ENCODE results near the gene ATXN1. TPM values are rescaled to one million over a fixed set of nuclear protein-coding genes. Genes with fewer than 3 reads are reported as not detected.

The ATXN1 gene
- total RNA-seq, 2 donors from 2014 or later = 41.0 to 115 TPM

- Mint-ChIP-seq H3K4me3 (peak overlapping the region; percentile 66), H3K27ac (no peak overlapping the region), H3K9me3 (no peaks in the 10 kb centered on the region), H3K4me1 (peaks cover 30% of the 10 kb centered on the region), H3K36me3 (ENCODE audit: low read depth) (peaks cover 34% of the 10 kb centered on the region), H3K27me3 (no peaks in the 10 kb centered on the region)
- ATAC-seq (replicated peaks) = no peak
These were observed 160.6 kb downstream of the ATXN1 start for GRCh38 chr6:16600701-16601100.

GRCh38 chr6:16600026-16600425 is 161.2 kb downstream of the ATXN1 start:
- no peaks in the 10 kb centered on the region for H3K9me3 Mint-ChIP-seq
- no peak for ATAC-seq (replicated peaks)
- peaks cover 34% of the 10 kb centered on the region for H3K36me3 Mint-ChIP-seq (ENCODE audit: low read depth)
- peaks cover 30% of the 10 kb centered on the region for H3K4me1 Mint-ChIP-seq
- H3K27me3 Mint-ChIP-seq = no peaks in the 10 kb centered on the region
- no peak overlapping the region for H3K4me3 Mint-ChIP-seq
- no peak overlapping the region for H3K27ac Mint-ChIP-seq

- no peaks in the 10 kb centered on the region for H3K27me3 Mint-ChIP-seq
- ATAC-seq (replicated peaks) = no peak
- peaks cover 33% of the 10 kb centered on the region for H3K36me3 Mint-ChIP-seq (ENCODE audit: low read depth)
- H3K4me1 Mint-ChIP-seq = peaks cover 29% of the 10 kb centered on the region
- H3K27ac Mint-ChIP-seq = no peak overlapping the region
- no peaks in the 10 kb centered on the region for H3K9me3 Mint-ChIP-seq
- H3K4me3 Mint-ChIP-seq = no peak overlapping the region
These were observed 164.5 kb downstream of the ATXN1 start for GRCh38 chr6:16596616-16597331.

DNA sequence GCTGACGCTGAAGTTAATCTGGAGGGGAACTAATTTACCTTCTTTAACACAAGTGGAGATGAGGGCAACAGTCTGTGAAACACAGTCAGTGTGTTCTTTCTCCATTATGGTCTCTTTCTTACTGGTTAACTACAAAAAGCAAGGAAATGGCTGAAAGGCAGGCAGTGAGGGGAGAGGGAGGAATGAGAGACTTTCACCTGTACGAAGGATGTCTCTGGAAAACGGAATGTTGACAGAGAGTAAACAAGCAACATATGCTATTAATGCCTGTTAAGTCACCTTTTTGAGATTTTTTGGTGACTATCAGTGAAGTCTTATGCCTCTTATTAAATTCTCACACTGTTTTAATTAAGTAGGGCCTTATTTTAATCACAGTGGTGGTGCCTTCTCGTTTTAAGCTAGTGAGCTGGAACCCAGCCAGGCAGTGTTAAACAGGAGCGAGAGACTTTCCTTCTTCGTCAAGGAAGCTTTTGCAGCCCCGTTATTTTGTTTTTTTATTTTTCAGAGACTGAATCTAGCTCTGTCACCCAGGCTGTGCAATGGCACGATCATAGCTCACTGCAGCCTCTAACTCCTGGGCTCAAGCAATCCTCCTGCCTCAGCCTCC is 165.6 kb downstream of the ATXN1 start:
- Mint-ChIP-seq H3K9me3 (no peaks in the 10 kb centered on the region), H3K27me3 (no peaks in the 10 kb centered on the region), H3K4me3 (no peak overlapping the region), H3K36me3 (ENCODE audit: low read depth) (peaks cover 38% of the 10 kb centered on the region), H3K4me1 (peaks cover 26% of the 10 kb centered on the region), H3K27ac (no peak overlapping the region)
- no peak for ATAC-seq (replicated peaks)

DNA sequence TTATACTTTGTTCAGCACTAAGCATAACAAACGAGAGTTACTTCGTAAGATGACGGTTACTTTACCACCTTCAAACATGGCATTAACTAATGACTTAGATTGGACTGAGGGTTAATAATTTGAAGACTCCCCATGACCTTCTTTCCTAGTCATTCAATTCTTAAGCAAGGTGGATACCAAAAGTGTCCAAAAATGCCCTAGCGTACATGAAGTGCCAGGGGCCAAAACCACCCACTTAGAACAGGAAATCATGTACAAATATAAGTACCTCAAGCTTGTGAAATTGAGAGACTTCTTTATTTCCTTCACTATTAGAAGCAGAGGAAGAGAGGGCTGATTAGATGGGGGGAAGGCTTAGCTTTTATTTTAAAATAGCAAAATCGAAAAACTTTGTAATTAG is 166.4 kb downstream of the ATXN1 start:
- no peak overlapping the region for H3K27ac Mint-ChIP-seq
- H3K9me3 Mint-ChIP-seq = no peaks in the 10 kb centered on the region
- ATAC-seq (replicated peaks) = no peak
- peaks cover 38% of the 10 kb centered on the region for H3K36me3 Mint-ChIP-seq (ENCODE audit: low read depth)
- H3K4me3 Mint-ChIP-seq = no peak overlapping the region
- H3K4me1 Mint-ChIP-seq = peaks cover 20% of the 10 kb centered on the region
- H3K27me3 Mint-ChIP-seq = no peaks in the 10 kb centered on the region

- H3K27ac Mint-ChIP-seq = peak overlapping the region; percentile 83
- no peaks in the 10 kb centered on the region for H3K27me3 Mint-ChIP-seq
- H3K4me3 Mint-ChIP-seq = peak overlapping the region; percentile 62
- H3K9me3 Mint-ChIP-seq = no peaks in the 10 kb centered on the region
- peaks cover 35% of the 10 kb centered on the region for H3K4me1 Mint-ChIP-seq
- peaks cover 51% of the 10 kb centered on the region for H3K36me3 Mint-ChIP-seq (ENCODE audit: low read depth)
- ATAC-seq (replicated peaks) = no peak
These were observed 168.9 kb downstream of the ATXN1 start for GRCh38 chr6:16592223-16592911.

DNA sequence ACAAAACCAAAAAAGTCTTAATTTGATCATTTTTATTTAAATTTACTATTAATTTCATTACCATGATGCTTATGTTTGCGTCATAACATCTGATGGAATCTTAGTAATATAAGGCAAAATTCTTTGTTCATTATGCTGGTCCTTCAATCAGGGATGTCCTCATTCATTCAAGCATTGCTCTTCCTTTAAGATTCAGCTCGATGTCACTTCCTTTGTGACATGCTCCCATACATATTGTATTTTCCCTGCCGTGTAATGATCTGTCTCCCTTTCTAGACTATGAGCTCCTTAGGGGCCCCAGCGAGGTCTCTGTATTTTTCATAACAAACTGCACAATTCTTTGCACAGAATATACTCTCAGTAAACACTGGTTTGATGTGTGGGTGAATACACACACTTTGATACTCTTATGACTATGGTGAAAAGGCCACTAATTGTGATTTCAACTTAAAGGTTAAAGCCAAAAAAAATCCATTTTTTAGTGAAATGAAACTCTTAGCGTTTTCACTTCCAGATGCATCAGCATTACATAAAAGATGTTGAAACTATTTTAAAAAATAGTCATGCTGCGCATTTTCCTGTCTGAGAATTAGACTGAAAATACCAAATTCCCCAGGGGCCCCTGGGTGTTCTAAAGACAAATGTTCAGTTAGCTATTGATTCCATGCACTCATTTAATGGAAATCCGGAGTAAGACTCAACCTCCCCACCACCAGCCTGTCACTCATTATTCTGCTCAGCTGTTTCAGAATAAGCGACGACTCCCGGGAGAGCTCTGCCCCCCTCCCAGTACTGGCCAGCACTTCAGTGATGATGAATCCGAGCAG is 169.7 kb downstream of the ATXN1 start:
- Mint-ChIP-seq H3K36me3 (ENCODE audit: low read depth) (peaks cover 43% of the 10 kb centered on the region), H3K4me3 (peak overlapping the region; percentile 62), H3K4me1 (peaks cover 39% of the 10 kb centered on the region), H3K27me3 (no peaks in the 10 kb centered on the region), H3K27ac (peak overlapping the region; percentile 83), H3K9me3 (no peaks in the 10 kb centered on the region)
- peak; percentile 89 for ATAC-seq (replicated peaks)

- Mint-ChIP-seq H3K4me1 (peaks cover 26% of the 10 kb centered on the region), H3K9me3 (no peaks in the 10 kb centered on the region), H3K27me3 (no peaks in the 10 kb centered on the region), H3K4me3 (no peak overlapping the region), H3K36me3 (ENCODE audit: low read depth) (peaks cover 73% of the 10 kb centered on the region), H3K27ac (no peak overlapping the region)
- no peak for ATAC-seq (replicated peaks)
These were observed 175.5 kb downstream of the ATXN1 start for GRCh38 chr6:16585805-16586204.

- Mint-ChIP-seq H3K9me3 (no peaks in the 10 kb centered on the region), H3K4me3 (no peak overlapping the region), H3K4me1 (peaks cover 19% of the 10 kb centered on the region), H3K36me3 (ENCODE audit: low read depth) (peaks cover 90% of the 10 kb centered on the region), H3K27ac (no peak overlapping the region), H3K27me3 (no peaks in the 10 kb centered on the region)
- no peak for ATAC-seq (replicated peaks)
These were observed 178.0 kb downstream of the ATXN1 start for GRCh38 chr6:16583144-16583762.

- no peaks in the 10 kb centered on the region for H3K9me3 Mint-ChIP-seq
- ATAC-seq (replicated peaks) = no peak
- H3K27me3 Mint-ChIP-seq = no peaks in the 10 kb centered on the region
- H3K4me3 Mint-ChIP-seq = no peak overlapping the region
- H3K36me3 Mint-ChIP-seq (ENCODE audit: low read depth) = peaks cover 87% of the 10 kb centered on the region
- H3K27ac Mint-ChIP-seq = no peak overlapping the region
- H3K4me1 Mint-ChIP-seq = peaks cover 17% of the 10 kb centered on the region
These were observed 178.7 kb downstream of the ATXN1 start for GRCh38 chr6:16582446-16583143.

DNA sequence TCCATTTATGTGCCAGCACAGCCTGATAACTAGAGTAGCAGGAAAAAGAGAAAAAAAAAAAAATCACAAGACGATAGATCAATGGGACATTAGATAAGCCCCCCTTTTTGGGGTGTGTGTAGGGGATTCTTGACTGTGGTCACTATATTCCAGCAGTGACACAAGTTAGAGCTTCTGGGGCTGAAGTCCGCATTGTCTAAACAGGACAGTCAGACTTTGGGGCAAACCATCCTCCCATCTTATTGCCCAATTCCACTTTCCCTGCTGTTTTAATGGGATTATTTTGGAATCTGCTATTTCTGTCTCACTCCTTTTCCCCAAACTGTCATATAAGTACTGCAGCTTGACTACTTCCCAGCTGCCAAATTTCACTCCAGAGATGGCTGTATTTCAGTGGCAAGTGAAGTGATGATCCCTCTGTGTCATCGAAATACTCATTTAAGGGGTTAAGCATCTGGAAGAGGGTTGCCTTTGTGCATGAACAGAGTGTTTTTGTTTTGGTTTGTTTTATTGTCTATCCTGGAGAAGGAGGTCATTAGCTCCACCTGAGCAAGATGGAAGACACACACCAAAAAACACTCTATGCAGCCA is 182.5 kb downstream of the ATXN1 start:
- Mint-ChIP-seq H3K27me3 (no peaks in the 10 kb centered on the region), H3K36me3 (ENCODE audit: low read depth) (peaks cover 75% of the 10 kb centered on the region), H3K27ac (no peak overlapping the region), H3K9me3 (no peaks in the 10 kb centered on the region), H3K4me3 (no peak overlapping the region), H3K4me1 (peaks cover 6% of the 10 kb centered on the region)
- ATAC-seq (replicated peaks) = no peak

DNA sequence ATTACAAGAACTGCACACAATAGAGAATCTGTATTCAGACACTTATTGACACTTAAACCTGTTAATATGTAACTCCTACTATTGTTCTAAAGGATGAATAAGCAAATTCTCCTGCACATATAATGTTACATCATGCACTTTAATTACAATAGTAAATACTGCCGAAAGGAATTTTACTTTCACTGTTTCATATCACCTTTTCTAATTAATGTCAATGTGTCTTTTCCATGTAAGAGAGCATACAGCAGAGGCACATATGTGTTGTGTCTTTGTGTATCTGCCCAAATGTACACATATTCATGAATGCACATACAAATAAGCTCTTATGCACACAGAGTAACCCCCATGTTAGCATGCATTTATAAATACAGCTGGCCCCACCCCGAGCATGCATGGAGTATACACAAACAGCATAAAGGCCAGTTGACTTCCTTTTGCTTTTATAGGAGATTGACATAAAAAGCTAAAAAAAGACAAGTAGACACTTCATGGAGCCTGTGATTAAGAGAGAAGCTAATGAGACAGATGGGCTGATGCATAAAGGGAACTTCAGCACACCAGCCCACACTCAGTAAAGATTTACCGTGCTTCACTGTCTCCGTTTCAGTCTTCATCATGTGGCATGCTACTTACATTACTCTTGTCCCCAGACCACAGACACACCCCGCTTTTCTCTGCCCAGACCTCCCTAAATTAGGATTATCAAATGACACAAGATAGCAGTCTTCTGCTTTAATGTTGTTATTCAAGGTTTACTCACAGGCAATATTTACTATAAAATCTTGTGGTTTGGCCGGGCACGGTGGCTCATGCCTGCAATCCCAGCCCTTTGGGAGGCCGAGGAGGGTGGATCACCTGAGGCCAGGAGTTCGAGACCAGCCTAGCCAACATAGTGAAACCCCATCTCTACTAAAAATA is 184.6 kb downstream of the ATXN1 start:
- Mint-ChIP-seq H3K9me3 (no peaks in the 10 kb centered on the region), H3K36me3 (ENCODE audit: low read depth) (peaks cover 54% of the 10 kb centered on the region), H3K27ac (no peak overlapping the region), H3K4me1 (peaks cover 11% of the 10 kb centered on the region), H3K27me3 (no peaks in the 10 kb centered on the region), H3K4me3 (no peak overlapping the region)
- ATAC-seq (replicated peaks) = peak; percentile 72
